ENCODE data around the gene EFL1.
"Not testable (repeated sequence)": the region's sequence is repeated elsewhere in the genome, so short reads cannot be mapped to it uniquely, and the experiment has no call there.

EFL1 gene

GRCh38 chr15:82275410-82275809 lies 12.9 kb upstream of the EFL1 start:
- no peak for DNase-seq

- DNase-seq: no peak
Measured at GRCh38 chr15:82272154-82272553, 9.6 kb upstream of the EFL1 start.

- DNase-seq: not testable (repeated sequence)
Measured at GRCh38 chr15:82268454-82268853, 5.9 kb upstream of the EFL1 start.

GRCh38 chr15:82267137-82267536 lies 4.6 kb upstream of the EFL1 start:
- not testable (repeated sequence) for DNase-seq

- peak; percentile 81 for DNase-seq
Measured at GRCh38 chr15:82263350-82263749, 816 bp upstream of the EFL1 start.

GRCh38 chr15:82261566-82262421 lies 740 bp downstream of the EFL1 start:
- DNase-seq: not testable (repeated sequence)

GRCh38 chr15:82248261-82248660 lies 14.3 kb downstream of the EFL1 start:
- DNase-seq: not testable (repeated sequence)

GRCh38 chr15:82245956-82246355 lies 16.6 kb downstream of the EFL1 start:
- not testable (repeated sequence) for DNase-seq

GRCh38 chr15:82243644-82244043 lies 18.9 kb downstream of the EFL1 start:
- not testable (repeated sequence) for DNase-seq

GRCh38 chr15:82241836-82242499 lies 20.6 kb downstream of the EFL1 start:
- DNase-seq: not testable (repeated sequence)

- DNase-seq: no peak
Measured at GRCh38 chr15:82239685-82240391, 22.7 kb downstream of the EFL1 start.

GRCh38 chr15:82237944-82238534 lies 24.5 kb downstream of the EFL1 start:
- not testable (repeated sequence) for DNase-seq

- no peak for DNase-seq
Measured at GRCh38 chr15:82231842-82232241, 30.7 kb downstream of the EFL1 start.

- no peak for DNase-seq
Measured at GRCh38 chr15:82231233-82231632, 31.3 kb downstream of the EFL1 start.

- DNase-seq: no peak
Measured at GRCh38 chr15:82228750-82229149, 33.8 kb downstream of the EFL1 start.

GRCh38 chr15:82221535-82221934 lies 41.0 kb downstream of the EFL1 start:
- DNase-seq: not testable (repeated sequence)

GRCh38 chr15:82216092-82216491 lies 46.4 kb downstream of the EFL1 start:
- DNase-seq: not testable (repeated sequence)

- not testable (repeated sequence) for DNase-seq
Measured at GRCh38 chr15:82212201-82212600, 50.3 kb downstream of the EFL1 start.

- not testable (repeated sequence) for DNase-seq
Measured at GRCh38 chr15:82210066-82210597, 52.4 kb downstream of the EFL1 start.

- not testable (repeated sequence) for DNase-seq
Measured at GRCh38 chr15:82204575-82204974, 58.0 kb downstream of the EFL1 start.

GRCh38 chr15:82197733-82198594 lies 64.6 kb downstream of the EFL1 start:
- peak; percentile 3 for DNase-seq

- no peak for DNase-seq
Measured at GRCh38 chr15:82196353-82196752, 66.2 kb downstream of the EFL1 start.
